ENCODE measurements around the gene NT5M. TPM values are rescaled to one million over a fixed set of nuclear protein-coding genes. Genes with fewer than 3 reads are reported as not detected.

Gene NT5M
- 6.6 and 7.8 TPM in 2 replicates for total RNA-seq (2021)
- long read RNA-seq, partial matches to known transcripts: 2 of 7 reads
- long read RNA-seq, other reads (novel, unspliced or antisense): 4 of 7 reads

DNA sequence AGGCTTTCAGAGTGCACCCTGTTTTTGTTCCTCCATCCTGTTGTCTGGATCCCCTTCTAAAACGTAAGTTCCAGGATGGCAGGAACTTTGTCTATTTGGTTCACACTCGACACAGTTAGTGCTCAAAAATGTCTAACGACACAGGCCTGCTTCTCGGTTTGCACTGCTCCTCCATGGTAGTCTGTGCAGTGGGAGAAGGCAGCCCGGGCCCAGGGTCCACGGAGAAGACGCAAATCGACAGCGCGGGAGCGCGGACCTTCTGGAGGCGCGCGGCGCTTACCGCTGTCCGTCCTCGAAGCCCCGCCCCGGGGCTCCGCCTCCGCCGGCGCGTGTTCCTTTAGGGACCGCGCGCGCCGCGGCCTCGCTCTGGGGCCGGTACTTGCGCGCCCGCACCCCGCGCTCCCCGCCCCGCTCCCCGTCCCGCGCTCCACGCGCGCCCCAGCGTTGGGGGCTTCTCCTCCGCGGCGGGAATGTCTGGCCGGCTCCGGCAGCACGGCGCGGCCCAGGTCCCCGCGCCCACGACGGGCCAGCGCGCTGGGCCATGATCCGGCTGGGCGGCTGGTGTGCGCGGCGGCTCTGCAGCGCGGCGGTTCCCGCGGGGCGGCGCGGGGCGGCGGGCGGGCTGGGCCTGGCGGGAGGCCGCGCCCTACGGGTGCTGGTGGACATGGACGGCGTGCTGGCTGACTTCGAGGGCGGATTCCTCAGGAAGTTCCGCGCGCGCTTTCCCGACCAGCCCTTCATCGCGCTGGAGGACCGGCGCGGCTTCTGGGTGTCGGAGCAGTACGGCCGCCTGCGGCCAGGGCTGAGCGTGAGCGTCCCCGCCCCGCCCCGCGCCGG, at the start of gene NT5M:
Gene NT5M, plus strand, starts transcription at position 364 of the 837 bp plus-strand sequence. Its CDS starts 178 bp downstream, at position 542.
- peak; percentile 82 for DNase-seq
- Histone ChIP-seq H2BK5ac (ENCODE audit: insufficient read length, low read length) (no peak within 1 kb of the TSS), H4K91ac (ENCODE audit: insufficient read length, low read depth, low read length) (no peak within 1 kb of the TSS), H3K23ac (ENCODE audit: insufficient read length, low read depth, low read length) (no peak within 1 kb of the TSS), H2BK12ac (ENCODE audit: insufficient read length, low read depth, low read length) (no peak within 1 kb of the TSS), H3K56ac (ENCODE audit: insufficient read length, low read depth, low read length) (no peak within 1 kb of the TSS), H4K5ac (ENCODE audit: insufficient read length, low read depth, low read length) (no peak within 1 kb of the TSS), H2BK20ac (ENCODE audit: low read depth, low read length, poor library complexity, severe bottlenecking) (no peak within 1 kb of the TSS), H3K4me2 (ENCODE audit: insufficient read depth, insufficient read length, low read length) (peak within 1 kb of the TSS; percentile 83), H2AFZ (ENCODE audit: low read length) (peak within 1 kb of the TSS; percentile 68), H3K27me3 (ENCODE audit: insufficient read depth, low read length) (no peaks in the 10 kb centered on the region), H2AK5ac (ENCODE audit: insufficient read length, low read length) (no peak within 1 kb of the TSS), H3K79me1 (ENCODE audit: insufficient read depth, low read depth, low read length, poor library complexity, severe bottlenecking) (no peaks in the 10 kb centered on the region), H3K9me3 (ENCODE audit: control insufficient read depth, low read depth, low read length) (no peaks in the 10 kb centered on the region), H2BK15ac (ENCODE audit: low read depth, low read length) (no peak within 1 kb of the TSS), H4K20me1 (ENCODE audit: control insufficient read depth, insufficient read depth, insufficient read length) (no peaks in the 10 kb centered on the region), H3K14ac (ENCODE audit: insufficient read depth, low read length) (peak within 1 kb of the TSS; percentile 64; the same call in 1 of the 2 replicates), H2BK120ac (ENCODE audit: low read depth, low read length, poor library complexity, severe bottlenecking) (no peak within 1 kb of the TSS), H3K23me2 (ENCODE audit: insufficient read length, low read depth, low read length, poor library complexity, severe bottlenecking) (no peaks in the 10 kb centered on the region), H3T11ph (ENCODE audit: low read length) (no peak within 1 kb of the TSS), H3K4me1 (ENCODE audit: insufficient read depth, low read length) (no peaks in the 10 kb centered on the region), H4K8ac (replicated peaks; ENCODE audit: insufficient read length, low read depth, low read length) (no peak within 1 kb of the TSS), H3K18ac (ENCODE audit: insufficient read length, low read depth, low read length) (no peak within 1 kb of the TSS), H3K9ac (ENCODE audit: extremely low read depth, insufficient read length, low read length) (peak within 1 kb of the TSS; percentile 69), H3K79me2 (ENCODE audit: insufficient read depth, low read length) (no peaks in the 10 kb centered on the region), H3K4ac (ENCODE audit: low read depth, low read length) (no peak within 1 kb of the TSS), H3K27ac (ENCODE audit: insufficient read length, low read depth, low read length) (no peak within 1 kb of the TSS)
- TF ChIP-seq CTCF (conservative IDR thresholded peaks at IDR 0.05): no peak
- no CpG with 5 or more reads among the region's 107 CpGs for WGBS (ENCODE audit: extremely low coverage, insufficient read length, low lambda C conversion rate)
- H3K4me1 Mint-ChIP-seq: peaks cover 20 to 30% of the 10 kb centered on the region in 2 experiments
- H3K9me3 Mint-ChIP-seq: no peaks in the 10 kb centered on the region
- peak within 1 kb of the TSS; percentile 81 to 93 for H3K4me3 Mint-ChIP-seq
- peaks cover 0 to 4% (median 1%) of the 10 kb centered on the region in 3 experiments; a peak in 2 of 7 replicates for H3K36me3 Mint-ChIP-seq (ENCODE audit: insufficient read depth in 1 of 3, low read depth in 3 of 3)
- H3K27me3 Mint-ChIP-seq (ENCODE audit: low read depth): peaks cover 11% of the 10 kb centered on the region
- peak within 1 kb of the TSS; percentile 83 to 92 (median 90); a peak in 5 of 7 replicates for H3K27ac Mint-ChIP-seq

Measured in H9 (cell line).